Uterus (tissue), 4 donors: Measurements from ENCODE around the gene ACAA2. TPM values are rescaled to one million over a fixed set of nuclear protein-coding genes. Genes with fewer than 3 reads are reported as not detected.

Experiments
- DNase-seq, 2 donors: peaks; one replicate each; pipeline ENCODE4 v3.0.0-alpha.2; 2019 to 2020
- H3K27ac ChIP-seq, 2 donors: fragments of 200-600 bp; sonication (generic); 1 replicate in 1 of 2; 2 replicates in 1 of 2; pipeline ENCODE4 v1.5.1; 2016 to 2018
- H3K27me3 ChIP-seq, 2 donors: fragments of 200-600 bp; sonication (generic); one replicate each; pipeline ENCODE4 v1.5.1; 2018 to 2019; ENCODE audit warnings: control low read depth in 1 of 2
- H3K36me3 ChIP-seq, 2 donors: fragments of 200-600 bp; sonication (generic); one replicate each; pipeline ENCODE4 v1.5.1; 2019; ENCODE audit warnings: control low read depth in 1 of 2
- H3K4me1 ChIP-seq, 2 donors: fragments of 200-600 bp; sonication (generic); one replicate each; pipeline ENCODE4 v1.5.1; 2018 to 2019; ENCODE audit warnings: control low read depth in 1 of 2
- H3K4me3 ChIP-seq, 2 donors: fragments of 200-600 bp; sonication (generic); 1 replicate in 1 of 2; 2 replicates in 1 of 2; pipeline ENCODE4 v1.5.1; 2018 to 2019; ENCODE audit warnings: mild to moderate bottlenecking in 1 of 2
- H3K9me3 ChIP-seq, 2 donors: fragments of 200-600 bp; sonication (generic); one replicate each; pipeline ENCODE4 v1.5.1; 2019; ENCODE audit warnings: control low read depth in 1 of 2
- CTCF ChIP-seq, 4 experiments: fragments of 200-600 bp in 2 of 4; fragments of 450-650 bp in 2 of 4; sonication (generic) in 2 of 4; IDR thresholded peaks; one replicate each; pipeline ENCODE4 v1.5.1; 2016 to 2019; ENCODE audit warnings: antibody characterized with exemption in 4 of 4, mild to moderate bottlenecking in 2 of 4, moderate library complexity in 1 of 4
- POLR2A ChIP-seq, 2 donors: fragments of 450-650 bp; IDR thresholded peaks; one replicate each; pipeline ENCODE4 v1.6.1; 2016; ENCODE audit warnings: antibody characterized with exemption in 2 of 2, mild to moderate bottlenecking in 1 of 2, moderate library complexity in 1 of 2
- intact Hi-C: fragments of 100-400 bp; cut with DNase I; formaldehyde crosslinking; loops from one replicate; pipeline ENCODE4 v1.15.1; 2023; ENCODE audit warnings: low total_unique reads
- total RNA-seq, 4 donors: library from RNA; depleted of rRNA in 3 of 4; stranded (reverse); fragments of >200 nt in 3 of 4; gene quantifications; one replicate each; pipeline versions ENCODE4 v1.1.0 to v1.2.4, GENCODE V29; 2014 to 2023
- donor health status: DM: yes; HTN: yes; CAD: no.

Gene ACAA2
- total RNA-seq, 4 donors from 2014 or later, result 21.8 to 50.5 (median 41.7) TPM

GRCh38 chr18:49769047-49769728 lies 44.1 kb downstream of the ACAA2 start:
- intact Hi-C loops, result no loop called here
- H3K9me3 ChIP-seq, result no peaks in the 10 kb centered on the region
- no peak for DNase-seq
- no peaks in the 10 kb centered on the region for H3K36me3 ChIP-seq
- H3K27me3 ChIP-seq, result no peaks in the 10 kb centered on the region
- no peaks in the 10 kb centered on the region for H3K4me1 ChIP-seq
- no peak overlapping the region for H3K4me3 ChIP-seq
- TF ChIP-seq CTCF (IDR thresholded peaks at IDR 0.05), result no peak
- TF ChIP-seq POLR2A (IDR thresholded peaks at IDR 0.05), result no peak
- no peak overlapping the region for H3K27ac ChIP-seq

GRCh38 chr18:49768051-49768391 lies 45.3 kb downstream of the ACAA2 start:
- intact Hi-C loops, result no loop called here
- Histone ChIP-seq H3K9me3 (no peaks in the 10 kb centered on the region), H3K27me3 (no peaks in the 10 kb centered on the region), H3K4me3 (no peak overlapping the region), H3K27ac (no peak overlapping the region), H3K4me1 (no peaks in the 10 kb centered on the region), H3K36me3 (no peaks in the 10 kb centered on the region)
- TF ChIP-seq POLR2A (IDR thresholded peaks at IDR 0.05) (no peak), CTCF (IDR thresholded peaks at IDR 0.05) (peak in 3 of 4 experiments; percentile 12 to 26 (median 14))
- DNase-seq, result peak in 1 of 2 donors; percentile 34

- Histone ChIP-seq H3K27me3 (no peaks in the 10 kb centered on the region), H3K4me3 (no peak overlapping the region), H3K9me3 (no peaks in the 10 kb centered on the region), H3K4me1 (no peaks in the 10 kb centered on the region), H3K36me3 (no peaks in the 10 kb centered on the region), H3K27ac (no peak overlapping the region)
- TF ChIP-seq POLR2A (IDR thresholded peaks at IDR 0.05), result no peak
- no peak for TF ChIP-seq CTCF (IDR thresholded peaks at IDR 0.05)
- DNase-seq, result no peak
- intact Hi-C loops, result no loop called here
Observed at GRCh38 chr18:49767111-49768050, 46.0 kb downstream of the ACAA2 start.

GRCh38 chr18:49766646-49767045 lies 46.7 kb downstream of the ACAA2 start:
- Histone ChIP-seq H3K27me3 (no peaks in the 10 kb centered on the region), H3K4me1 (no peaks in the 10 kb centered on the region), H3K27ac (no peak overlapping the region), H3K4me3 (no peak overlapping the region), H3K9me3 (no peaks in the 10 kb centered on the region), H3K36me3 (no peaks in the 10 kb centered on the region)
- DNase-seq, result no peak
- TF ChIP-seq POLR2A (IDR thresholded peaks at IDR 0.05) (no peak), CTCF (IDR thresholded peaks at IDR 0.05) (no peak)
- intact Hi-C loops, result no loop called here

GRCh38 chr18:49764032-49764431 lies 49.3 kb downstream of the ACAA2 start:
- Histone ChIP-seq H3K27ac (no peak overlapping the region), H3K4me1 (no peaks in the 10 kb centered on the region)

More at GRCh38 chr18:49764032-49764431, 49.3 kb downstream of the ACAA2 start:
- no peaks in the 10 kb centered on the region for H3K9me3 ChIP-seq
- no peaks in the 10 kb centered on the region for H3K36me3 ChIP-seq
- H3K27me3 ChIP-seq, result no peaks in the 10 kb centered on the region
- no peak overlapping the region for H3K4me3 ChIP-seq
- DNase-seq, result no peak
- TF ChIP-seq CTCF (IDR thresholded peaks at IDR 0.05), result no peak
- no peak for TF ChIP-seq POLR2A (IDR thresholded peaks at IDR 0.05)
- intact Hi-C loops, result no loop called here
